Skeletal muscle satellite cell (primary cell): ENCODE results near the gene LSM3.

Experiments used
- H3K27me3 ChIP-seq: 2 replicates; pipeline ENCODE4 v1.7.0; 2013; ENCODE audit warnings: low read length; ENCODE audit not compliant: control insufficient read depth, insufficient read depth
- H3K36me3 ChIP-seq: 2 replicates; pipeline ENCODE4 v1.7.0; 2013; ENCODE audit warnings: mild to moderate bottlenecking, control low read depth, low read length; ENCODE audit not compliant: insufficient read depth
- H3K4me1 ChIP-seq: 2 replicates; pipeline ENCODE4 v1.7.0; 2013; ENCODE audit warnings: low read length; ENCODE audit not compliant: control insufficient read depth, insufficient read depth
- H3K4me2 ChIP-seq: 2 replicates; pipeline ENCODE4 v1.7.0; 2013; ENCODE audit warnings: mild to moderate bottlenecking, low read length
- H3K4me3 ChIP-seq: 2 replicates; pipeline ENCODE4 v1.7.0; 2013; ENCODE audit warnings: low read length
- H3K9ac ChIP-seq: 2 replicates; pipeline ENCODE4 v1.7.0; 2013; ENCODE audit warnings: mild to moderate bottlenecking, low read depth, low read length, moderate library complexity
- H3K9me3 ChIP-seq: replicated peaks from 2 replicates; pipeline ENCODE4 v1.7.0; 2013; ENCODE audit warnings: mild to moderate bottlenecking, control low read depth, low read length

The LSM3 gene

GRCh38 chr3:14181253-14181652 lies 2.6 kb downstream of the LSM3 start:
- Histone ChIP-seq H3K27me3 (no peaks in the 10 kb centered on the region), H3K36me3 (peaks cover 26% of the 10 kb centered on the region), H3K9ac (no peak overlapping the region), H3K4me2 (no peak overlapping the region), H3K4me3 (no peak overlapping the region), H3K9me3 (no peaks in the 10 kb centered on the region), H3K4me1 (peaks cover 13% of the 10 kb centered on the region)

DNA sequence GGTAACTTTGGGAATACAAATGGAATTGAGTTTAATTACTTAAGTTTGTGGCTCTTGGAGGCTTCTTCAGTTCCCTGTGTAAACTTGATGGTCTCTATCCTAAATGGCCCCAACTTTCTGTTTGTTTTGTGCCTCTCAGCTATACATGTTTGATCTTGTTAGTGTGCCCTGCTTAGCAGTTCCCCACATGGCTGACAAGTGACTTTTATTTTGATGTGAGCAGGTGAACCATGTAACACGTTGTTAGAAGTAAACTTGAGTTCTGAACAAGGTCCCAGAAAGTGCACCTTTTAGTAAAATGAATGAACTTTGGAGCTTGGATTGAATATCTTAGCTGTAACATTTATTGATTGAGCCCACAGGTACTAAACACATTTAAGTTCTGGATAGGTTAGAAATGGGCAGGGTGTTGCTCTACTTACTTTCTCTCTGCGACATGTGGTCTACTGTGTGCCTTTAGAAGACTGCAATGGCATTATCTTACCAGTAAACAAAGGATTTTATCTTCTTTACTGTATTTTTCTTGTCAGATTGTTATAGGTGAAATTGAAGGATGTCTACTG lies 4.5 kb downstream of the LSM3 start:
- no peak overlapping the region for H3K9ac ChIP-seq
- peaks cover 7% of the 10 kb centered on the region for H3K4me1 ChIP-seq
- H3K36me3 ChIP-seq = peaks cover 37% of the 10 kb centered on the region
- H3K27me3 ChIP-seq = no peaks in the 10 kb centered on the region
- H3K4me3 ChIP-seq = no peak overlapping the region
- H3K4me2 ChIP-seq = no peak overlapping the region
- no peaks in the 10 kb centered on the region for H3K9me3 ChIP-seq

DNA sequence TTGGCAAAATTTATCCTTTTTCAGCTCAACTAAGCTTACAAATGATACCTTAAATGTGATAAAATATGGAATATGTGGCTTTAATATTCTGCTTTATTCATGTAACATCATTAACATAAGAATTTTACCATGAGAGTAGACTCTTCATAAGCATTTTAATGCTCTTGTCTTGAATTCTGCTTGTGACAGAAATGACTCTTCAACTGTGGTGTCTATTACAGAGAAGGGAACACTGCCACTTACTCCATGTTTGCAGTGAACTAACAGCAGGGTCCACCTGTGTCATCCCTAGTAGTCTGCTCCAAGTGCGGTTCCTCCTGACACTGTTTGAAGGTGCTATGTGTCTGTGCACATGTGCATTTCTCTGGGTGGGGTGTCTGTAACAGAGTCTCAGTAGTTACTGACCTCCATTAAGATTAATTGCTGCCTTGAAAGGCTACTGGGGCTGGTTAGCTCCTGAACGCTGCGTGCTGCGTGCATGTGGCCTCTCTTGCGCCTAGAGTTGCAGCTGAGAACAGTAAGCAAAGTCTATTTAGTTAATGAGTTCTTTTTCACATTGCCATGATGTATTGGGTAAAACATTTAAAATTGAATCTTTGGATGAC lies 8.3 kb downstream of the LSM3 start:
- no peak overlapping the region for H3K9ac ChIP-seq
- H3K36me3 ChIP-seq = peaks cover 29% of the 10 kb centered on the region
- no peaks in the 10 kb centered on the region for H3K4me1 ChIP-seq
- H3K9me3 ChIP-seq = no peaks in the 10 kb centered on the region
- H3K4me2 ChIP-seq = no peak overlapping the region
- H3K4me3 ChIP-seq = no peak overlapping the region
- H3K27me3 ChIP-seq = no peaks in the 10 kb centered on the region

- H3K9me3 ChIP-seq = no peaks in the 10 kb centered on the region
- H3K27me3 ChIP-seq = no peaks in the 10 kb centered on the region
- no peak overlapping the region for H3K4me3 ChIP-seq
- no peak overlapping the region for H3K4me2 ChIP-seq
- H3K4me1 ChIP-seq = no peaks in the 10 kb centered on the region
- no peak overlapping the region for H3K9ac ChIP-seq
- peaks cover 25% of the 10 kb centered on the region for H3K36me3 ChIP-seq
These were observed 9.6 kb downstream of the LSM3 start for GRCh38 chr3:14188041-14188754.

- Histone ChIP-seq H3K4me3 (no peak overlapping the region), H3K9me3 (no peaks in the 10 kb centered on the region), H3K4me2 (no peak overlapping the region), H3K36me3 (no peaks in the 10 kb centered on the region), H3K27me3 (no peaks in the 10 kb centered on the region), H3K9ac (no peak overlapping the region), H3K4me1 (no peaks in the 10 kb centered on the region)
These were observed 16.2 kb downstream of the LSM3 start for GRCh38 chr3:14194865-14195264.

DNA sequence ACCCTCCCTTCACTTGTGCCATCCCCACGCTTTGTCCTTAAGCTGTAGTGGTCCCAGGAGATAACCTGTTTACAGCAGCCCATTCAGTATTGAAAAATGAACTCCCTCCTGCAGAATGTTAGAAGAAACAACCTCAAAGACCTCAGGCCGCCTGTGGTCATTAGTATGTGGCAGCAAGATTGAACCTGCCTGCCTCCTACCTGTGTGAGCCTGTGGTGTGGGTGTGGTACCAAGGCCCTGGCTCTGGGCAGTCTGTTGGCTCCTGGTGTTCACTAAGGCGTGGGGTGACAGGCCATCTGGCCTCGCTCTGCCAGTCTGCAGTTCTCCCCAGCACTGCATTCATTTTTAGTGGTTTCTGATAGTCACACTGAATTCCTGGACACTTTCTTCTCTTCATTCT lies 21.0 kb downstream of the LSM3 start:
- H3K36me3 ChIP-seq = no peaks in the 10 kb centered on the region
- H3K4me2 ChIP-seq = no peak overlapping the region
- no peak overlapping the region for H3K4me3 ChIP-seq
- H3K9me3 ChIP-seq = no peaks in the 10 kb centered on the region
- no peak overlapping the region for H3K9ac ChIP-seq
- H3K27me3 ChIP-seq = no peaks in the 10 kb centered on the region
- peaks cover 29% of the 10 kb centered on the region for H3K4me1 ChIP-seq

DNA sequence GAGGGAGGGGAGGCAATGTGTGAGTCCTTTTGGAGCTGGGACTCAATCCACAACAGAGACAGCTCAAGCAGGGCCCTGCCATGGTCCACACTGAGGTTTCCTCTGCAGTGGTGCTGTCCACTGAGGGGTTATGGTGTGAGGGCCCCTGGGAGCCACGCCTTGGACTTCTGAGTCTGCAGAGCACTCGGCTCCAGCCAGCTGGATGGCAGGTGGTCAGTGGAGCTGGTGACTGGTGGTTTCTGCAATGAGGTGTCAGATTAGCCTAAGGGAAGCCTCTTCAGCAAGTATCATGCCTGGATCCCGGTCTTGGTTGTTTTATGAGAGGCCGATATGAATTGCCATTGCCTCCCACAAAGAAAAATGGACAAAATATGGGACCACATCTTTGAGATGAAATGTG lies 21.7 kb downstream of the LSM3 start:
- Histone ChIP-seq H3K9ac (no peak overlapping the region), H3K36me3 (no peaks in the 10 kb centered on the region), H3K4me1 (peaks cover 34% of the 10 kb centered on the region), H3K9me3 (no peaks in the 10 kb centered on the region), H3K4me2 (no peak overlapping the region), H3K4me3 (no peak overlapping the region), H3K27me3 (no peaks in the 10 kb centered on the region)

DNA sequence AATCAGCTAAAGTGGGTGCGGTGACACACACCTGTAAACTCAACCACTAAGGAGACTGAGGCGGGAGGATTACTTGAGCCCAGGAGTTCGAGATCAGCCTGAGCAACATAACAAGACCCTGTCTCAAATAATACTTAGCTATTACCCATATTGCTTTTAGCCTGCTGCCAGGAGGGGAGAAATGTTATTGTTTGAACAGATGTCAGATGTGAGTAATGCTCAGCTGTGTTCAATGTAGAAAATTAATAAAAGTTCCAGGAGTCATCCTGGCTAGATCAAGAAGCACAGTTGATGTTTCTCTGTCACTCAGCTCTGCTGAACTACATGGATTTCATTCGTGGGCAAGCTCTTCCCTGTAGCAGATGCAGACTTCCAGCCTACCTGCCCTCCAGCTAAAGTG lies 22.2 kb downstream of the LSM3 start:
- Histone ChIP-seq H3K4me1 (peaks cover 34% of the 10 kb centered on the region), H3K9ac (no peak overlapping the region), H3K9me3 (no peaks in the 10 kb centered on the region), H3K4me3 (no peak overlapping the region), H3K27me3 (no peaks in the 10 kb centered on the region), H3K4me2 (no peak overlapping the region), H3K36me3 (no peaks in the 10 kb centered on the region)

GRCh38 chr3:14201940-14202684 lies 23.5 kb downstream of the LSM3 start:
- H3K36me3 ChIP-seq = no peaks in the 10 kb centered on the region
- H3K27me3 ChIP-seq = no peaks in the 10 kb centered on the region
- no peak overlapping the region for H3K4me2 ChIP-seq
- no peak overlapping the region for H3K9ac ChIP-seq
- peaks cover 34% of the 10 kb centered on the region for H3K4me1 ChIP-seq
- no peak overlapping the region for H3K4me3 ChIP-seq
- no peaks in the 10 kb centered on the region for H3K9me3 ChIP-seq

DNA sequence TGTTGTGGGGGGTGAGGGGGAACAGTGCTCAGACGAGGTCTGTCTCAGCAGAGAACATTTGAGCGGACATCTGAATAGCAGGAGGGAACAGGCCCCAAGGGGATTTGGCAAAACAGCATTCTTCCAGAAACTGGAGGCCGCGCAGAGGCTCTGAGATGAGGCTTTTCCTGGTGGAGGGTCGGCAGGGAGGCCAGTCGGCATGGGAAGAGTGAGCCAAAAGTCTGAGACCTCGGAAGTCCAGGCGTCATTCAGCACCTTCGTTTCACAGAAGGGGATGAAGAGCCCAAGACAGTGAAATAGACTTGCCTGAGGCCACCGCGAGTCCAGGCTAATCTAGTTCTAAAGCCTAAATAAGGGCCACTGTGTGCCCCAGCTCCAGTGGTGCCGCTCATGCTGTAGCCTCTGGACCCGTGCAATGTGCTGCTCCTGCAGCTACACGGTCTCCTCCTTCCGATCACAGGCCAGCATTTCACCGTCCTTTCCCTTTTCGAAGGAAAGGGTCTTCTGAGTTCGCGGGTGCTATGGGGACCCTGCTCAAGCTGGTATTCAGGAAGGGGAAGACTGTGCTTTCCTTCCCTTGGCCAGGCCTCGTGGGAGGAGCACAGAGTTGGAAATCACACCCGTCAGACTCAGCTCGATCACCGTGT lies 24.4 kb downstream of the LSM3 start:
- no peak overlapping the region for H3K9ac ChIP-seq
- no peaks in the 10 kb centered on the region for H3K9me3 ChIP-seq
- peaks cover 34% of the 10 kb centered on the region for H3K4me1 ChIP-seq
- H3K27me3 ChIP-seq = no peaks in the 10 kb centered on the region
- no peaks in the 10 kb centered on the region for H3K36me3 ChIP-seq
- H3K4me2 ChIP-seq = no peak overlapping the region
- H3K4me3 ChIP-seq = no peak overlapping the region

DNA sequence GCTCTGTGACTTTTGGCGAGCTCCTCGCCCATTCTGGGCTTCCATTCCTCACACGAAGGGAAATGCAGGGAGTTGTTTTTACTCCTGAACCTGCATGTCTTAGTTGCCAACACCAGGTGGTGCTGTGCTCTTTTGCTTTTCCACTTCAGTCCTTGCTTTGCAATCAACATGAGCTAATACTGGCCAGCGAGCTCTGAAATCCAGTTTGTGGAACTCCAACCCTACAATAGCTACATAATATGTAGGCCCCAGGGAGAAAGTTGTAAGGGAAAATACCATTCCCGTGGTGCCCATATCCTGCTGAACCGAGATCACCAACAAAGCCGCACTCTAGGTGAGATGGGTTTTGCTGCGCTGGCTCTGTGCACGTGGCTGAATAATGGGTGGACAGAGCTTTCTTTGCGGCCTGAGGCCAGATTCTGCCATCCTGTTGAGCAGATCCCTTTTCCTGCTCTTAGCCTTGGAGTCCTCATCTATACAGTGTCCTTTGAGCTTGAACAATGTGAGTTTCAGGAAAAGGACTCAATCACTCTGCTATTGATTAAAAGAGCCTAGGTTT lies 25.0 kb downstream of the LSM3 start:
- no peaks in the 10 kb centered on the region for H3K9me3 ChIP-seq
- H3K4me1 ChIP-seq = peaks cover 35% of the 10 kb centered on the region
- H3K4me2 ChIP-seq = no peak overlapping the region

More for the DNA sequence above, 25.0 kb downstream of the LSM3 start:
- Histone ChIP-seq H3K36me3 (no peaks in the 10 kb centered on the region), H3K9ac (no peak overlapping the region), H3K4me3 (no peak overlapping the region), H3K27me3 (no peaks in the 10 kb centered on the region)
